Sigmoid colon (tissue), 7 donors: ENCODE results near the gene VILL. TPM values are rescaled to one million over a fixed set of nuclear protein-coding genes. Genes with fewer than 3 reads are reported as not detected.
A peak's percentile ranks its signal among the peaks of the same experiment; 100 is the strongest.

ENCODE experiments used
- DNase-seq: peaks from one replicate; pipeline ENCODE4 v3.0.0-alpha.2; 2019
- H3K27ac ChIP-seq, 4 donors: fragments of 200-600 bp; sonication (generic); one replicate each; pipeline ENCODE4 v1.5.1; 2016 to 2019; ENCODE audit warnings: mild to moderate bottlenecking in 1 of 4
- H3K27me3 ChIP-seq, 3 donors: fragments of 200-600 bp; sonication (generic); one replicate each; pipeline ENCODE4 v1.5.1; 2019; ENCODE audit warnings: mild to moderate bottlenecking in 1 of 3
- H3K36me3 ChIP-seq, 4 donors: fragments of 200-600 bp; sonication (generic); one replicate each; pipeline ENCODE4 v1.5.1; 2016 to 2019
- H3K4me1 ChIP-seq, 4 donors: fragments of 200-600 bp; sonication (generic); one replicate each; pipeline ENCODE4 v1.5.1; 2017 to 2019
- H3K4me3 ChIP-seq, 4 donors: fragments of 200-600 bp; sonication (generic); one replicate each; pipeline ENCODE4 v1.5.1; 2017 to 2019; ENCODE audit warnings: mild to moderate bottlenecking in 2 of 4, moderate library complexity in 1 of 4
- H3K9me3 ChIP-seq, 4 donors: fragments of 200-600 bp in 3 of 4; sonication (generic) in 3 of 4; one replicate each; pipeline versions ENCODE4 v1.5.1 to v1.6.1; 2013 to 2019
- CTCF ChIP-seq, 4 experiments: fragments of 450-650 bp in 3 of 4; fragments of 200-600 bp in 1 of 4; IDR thresholded peaks; one replicate each; pipeline ENCODE4 v1.5.1; 2016 to 2019; ENCODE audit warnings: antibody characterized with exemption in 4 of 4, mild to moderate bottlenecking in 3 of 4, moderate library complexity in 2 of 4
- EP300 ChIP-seq, 4 donors: sonication (generic); formaldehyde crosslinking; IDR thresholded peaks; one replicate each; pipeline ENCODE4 v1.6.1; 2017; ENCODE audit warnings: antibody characterized with exemption in 4 of 4
- POLR2A ChIP-seq, 2 donors: fragments of 450-650 bp; IDR thresholded peaks; one replicate each; pipeline ENCODE4 v1.6.1; 2016; ENCODE audit warnings: antibody characterized with exemption in 2 of 2, mild to moderate bottlenecking in 2 of 2, moderate library complexity in 2 of 2
- POLR2AphosphoS5 ChIP-seq, 4 donors: sonication (generic); formaldehyde crosslinking; IDR thresholded peaks; one replicate each; pipeline ENCODE4 v1.6.1; 2017; ENCODE audit warnings: antibody characterized with exemption in 4 of 4
- WGBS, 2 donors: extraction: QIAGEN DNeasy Blood & Tissue Kit; methylation state at CpG; one replicate each; pipeline ENCODE4 v1.1.7; 2013; 5-methylcytosine and 5-hydroxymethylcytosine counted together
- intact Hi-C: fragments of 100-400 bp; cut with DNase I; formaldehyde crosslinking; loops from one replicate; pipeline ENCODE4 v1.15.1; 2023
- polyA plus RNA-seq, 3 donors: library from polyadenylated mRNA; stranded (reverse); fragments of 200-250 nt; gene quantifications; one replicate each; pipeline ENCODE4 v1.2.3, GENCODE V29; 2013
- total RNA-seq, 4 donors: library from RNA; depleted of rRNA; stranded (reverse); fragments of >200 nt; gene quantifications; one replicate each; pipeline ENCODE4 v1.1.0, GENCODE V29; 2016
- donor health status: healthy with polysubstance abuse.
- donor health status: Bipolar disorder and iron deficiency.
- donor health status: healthy.

VILL gene
- total and polyA plus RNA-seq, 7 donors = 5.3 to 175 (median 8.3) TPM

DNA sequence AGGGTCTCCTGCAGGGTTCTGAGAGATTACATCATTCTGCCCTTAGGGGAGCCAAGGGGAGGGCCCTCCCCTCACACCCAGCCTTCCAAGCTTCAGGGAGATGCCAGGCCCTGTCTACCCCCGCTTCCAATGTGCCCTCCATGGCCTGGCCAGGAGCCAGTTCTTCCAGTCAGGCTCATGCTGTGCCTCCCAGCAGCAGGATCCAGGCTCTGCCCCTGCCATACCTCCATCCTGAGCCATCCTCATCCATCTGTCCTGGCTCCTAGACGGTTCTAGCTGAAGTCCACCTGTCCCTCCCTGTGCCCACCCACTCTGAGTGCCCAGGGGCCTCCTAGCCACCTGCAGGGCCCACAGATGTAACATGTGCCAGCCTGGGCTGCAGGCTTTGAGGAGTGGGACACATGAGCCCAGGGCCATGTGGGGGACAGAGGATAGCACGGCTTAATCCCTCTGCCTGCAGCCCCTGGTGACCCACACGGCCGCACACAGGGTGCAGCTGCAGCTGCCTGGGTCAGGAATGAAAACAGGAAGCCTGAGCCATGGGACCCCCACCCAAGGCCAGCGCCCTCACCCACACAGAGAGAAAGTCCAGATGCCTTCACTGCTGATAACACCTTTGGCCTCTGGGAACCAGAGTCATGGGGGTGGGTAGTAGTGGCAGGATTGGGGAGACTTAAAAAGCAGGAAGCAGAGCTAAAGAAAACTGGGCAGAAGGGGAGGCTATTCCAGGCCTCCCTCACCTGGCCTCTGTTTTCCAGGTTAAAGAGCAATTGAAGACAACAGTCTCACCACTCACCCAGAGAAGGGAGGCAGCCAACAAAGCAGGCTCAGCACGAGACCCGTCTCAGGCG lies 27.1 kb downstream of the VILL start:
- Histone ChIP-seq H3K27me3 (no peaks in the 10 kb centered on the region), H3K4me3 (no peak overlapping the region), H3K36me3 (peaks cover 16 to 54% (median 23%) of the 10 kb centered on the region in 4 donors), H3K9me3 (peaks cover 0 to 2% (median 0%) of the 10 kb centered on the region in 4 donors), H3K27ac (no peak overlapping the region), H3K4me1 (no peaks in the 10 kb centered on the region)
- peak; percentile 55 for DNase-seq
- intact Hi-C loops = no loop called here
- TF ChIP-seq POLR2AphosphoS5 (IDR thresholded peaks at IDR 0.05) = no peak
- no peak for TF ChIP-seq CTCF (IDR thresholded peaks at IDR 0.05)
- no peak for TF ChIP-seq EP300 (IDR thresholded peaks at IDR 0.05)
- no peak for TF ChIP-seq POLR2A (IDR thresholded peaks at IDR 0.05)
- WGBS, 2 donors = 82 to 87% methylated on average over 9 of the region's 9 CpGs

GRCh38 chr3:38018296-38019266 lies 28.0 kb downstream of the VILL start:
- peaks cover 16 to 54% (median 23%) of the 10 kb centered on the region in 4 donors for H3K36me3 ChIP-seq

GRCh38 chr3:38019658-38020341 lies 29.2 kb downstream of the VILL start:
- H3K27ac ChIP-seq = no peak overlapping the region
- peaks cover 12 to 47% (median 22%) of the 10 kb centered on the region in 4 donors for H3K36me3 ChIP-seq
- intact Hi-C loops = no loop called here
- WGBS, 2 donors = 75 to 90% methylated on average over 10 of the region's 10 CpGs
- H3K27me3 ChIP-seq = no peaks in the 10 kb centered on the region
- H3K4me3 ChIP-seq = no peak overlapping the region
- DNase-seq = peak; percentile 62
- peaks cover 0 to 10% (median 5%) of the 10 kb centered on the region in 4 donors for H3K4me1 ChIP-seq
- H3K9me3 ChIP-seq = peaks cover 0 to 2% (median 0%) of the 10 kb centered on the region in 4 donors
- TF ChIP-seq POLR2A (IDR thresholded peaks at IDR 0.05) (no peak), EP300 (IDR thresholded peaks at IDR 0.05) (no peak), POLR2AphosphoS5 (IDR thresholded peaks at IDR 0.05) (no peak), CTCF (IDR thresholded peaks at IDR 0.05) (no peak)

More at GRCh38 chr3:38018296-38019266, 28.0 kb downstream of the VILL start:
- peaks cover 0 to 2% (median 0%) of the 10 kb centered on the region in 4 donors for H3K9me3 ChIP-seq
- H3K27me3 ChIP-seq = no peaks in the 10 kb centered on the region
- H3K27ac ChIP-seq = no peak overlapping the region
- no peak for TF ChIP-seq CTCF (IDR thresholded peaks at IDR 0.05)
- TF ChIP-seq POLR2AphosphoS5 (IDR thresholded peaks at IDR 0.05) = no peak
- no peak for TF ChIP-seq POLR2A (IDR thresholded peaks at IDR 0.05)
- TF ChIP-seq EP300 (IDR thresholded peaks at IDR 0.05) = no peak
- intact Hi-C loops = no loop called here
- peak; percentile 56 for DNase-seq
- H3K4me3 ChIP-seq = no peak overlapping the region
- 90% methylated on average over 13 of the region's 13 CpGs for WGBS, 2 donors
- peaks cover 0 to 4% (median 2%) of the 10 kb centered on the region in 4 donors for H3K4me1 ChIP-seq

GRCh38 chr3:38020342-38020726 lies 29.7 kb downstream of the VILL start:
- 59 to 83% methylated on average over 3 of the region's 3 CpGs for WGBS, 2 donors

More at GRCh38 chr3:38020342-38020726, 29.7 kb downstream of the VILL start:
- no peaks in the 10 kb centered on the region for H3K27me3 ChIP-seq
- H3K4me3 ChIP-seq = no peak overlapping the region
- intact Hi-C loops = no loop called here
- H3K36me3 ChIP-seq = peaks cover 8 to 42% (median 20%) of the 10 kb centered on the region in 4 donors
- no peak for DNase-seq
- peaks cover 0 to 13% (median 8%) of the 10 kb centered on the region in 4 donors for H3K4me1 ChIP-seq
- H3K9me3 ChIP-seq = peaks cover 0 to 1% (median 0%) of the 10 kb centered on the region in 4 donors
- H3K27ac ChIP-seq = no peak overlapping the region
- TF ChIP-seq POLR2A (IDR thresholded peaks at IDR 0.05) = no peak
- TF ChIP-seq POLR2AphosphoS5 (IDR thresholded peaks at IDR 0.05) = no peak
- TF ChIP-seq EP300 (IDR thresholded peaks at IDR 0.05) = no peak
- no peak for TF ChIP-seq CTCF (IDR thresholded peaks at IDR 0.05)
